CD4-positive, alpha-beta T cell treated with Interleukin-17A for 4 hours (primary cell): Measurements from ENCODE around the gene OR4F15.
"Not testable (repeated sequence)": the region's sequence is repeated elsewhere in the genome, so short reads cannot be mapped to it uniquely, and the experiment has no call there.

Experiments
- DNase-seq: peaks from one replicate; pipeline ENCODE4 v3.0.0-alpha.2; 2020; ENCODE audit warnings: mixed read lengths

OR4F15 gene

GRCh38 chr15:101811902-101812301, at the start of gene OR4F15:
Gene OR4F15 (plus strand): TSS chr15:101812202. CDS start chr15:101818187, 5,985 bp downstream.
- DNase-seq = no peak

GRCh38 chr15:101764669-101765339, 47.2 kb upstream of the OR4F15 start:
- not testable (repeated sequence) for DNase-seq

- DNase-seq = not testable (repeated sequence)
These were observed 46.7 kb upstream of the OR4F15 start for GRCh38 chr15:101765340-101765671.

- DNase-seq = no peak
These were observed 46.1 kb upstream of the OR4F15 start for GRCh38 chr15:101765772-101766456.

- not testable (repeated sequence) for DNase-seq
These were observed 44.8 kb upstream of the OR4F15 start for GRCh38 chr15:101767083-101767640.

- no peak for DNase-seq
These were observed 39.1 kb upstream of the OR4F15 start for GRCh38 chr15:101772921-101773320.

GRCh38 chr15:101773496-101774100, 38.4 kb upstream of the OR4F15 start:
- DNase-seq = peak; percentile 28

- DNase-seq = no peak
These were observed 36.9 kb upstream of the OR4F15 start for GRCh38 chr15:101775136-101775535.

- not testable (repeated sequence) for DNase-seq
These were observed 33.4 kb upstream of the OR4F15 start for GRCh38 chr15:101778576-101778975.

GRCh38 chr15:101780225-101780624, 31.8 kb upstream of the OR4F15 start:
- DNase-seq = not testable (repeated sequence)

GRCh38 chr15:101781928-101782327, 30.1 kb upstream of the OR4F15 start:
- no peak for DNase-seq

- DNase-seq = no peak
These were observed 27.4 kb upstream of the OR4F15 start for GRCh38 chr15:101784644-101785043.

- not testable (repeated sequence) for DNase-seq
These were observed 25.6 kb upstream of the OR4F15 start for GRCh38 chr15:101786422-101786821.

- DNase-seq = not testable (repeated sequence)
These were observed 24.0 kb upstream of the OR4F15 start for GRCh38 chr15:101788001-101788400.

GRCh38 chr15:101788503-101789269, 23.3 kb upstream of the OR4F15 start:
- DNase-seq = not testable (repeated sequence)

- DNase-seq = not testable (repeated sequence)
These were observed 21.3 kb upstream of the OR4F15 start for GRCh38 chr15:101790748-101791147.

- not testable (repeated sequence) for DNase-seq
These were observed 18.0 kb upstream of the OR4F15 start for GRCh38 chr15:101793981-101794380.

- no peak for DNase-seq
These were observed 16.5 kb upstream of the OR4F15 start for GRCh38 chr15:101795455-101795854.

- no peak for DNase-seq
These were observed 12.3 kb upstream of the OR4F15 start for GRCh38 chr15:101799665-101800064.

GRCh38 chr15:101801048-101801447, 11.0 kb upstream of the OR4F15 start:
- no peak for DNase-seq

GRCh38 chr15:101803209-101803608, 8.8 kb upstream of the OR4F15 start, which contains the start of gene OR4F6:
Gene OR4F6 (plus strand): TSS chr15:101803509. CDS start chr15:101805720, 2,211 bp downstream.
- DNase-seq = no peak

GRCh38 chr15:101803676-101804075, 8.3 kb upstream of the OR4F15 start:
- DNase-seq = no peak

- DNase-seq = no peak
These were observed 7.6 kb upstream of the OR4F15 start for GRCh38 chr15:101804375-101804774.
